OCI-LY1 (cell line): ENCODE results near the gene CA9.

Source experiments
- EZH2 ChIP-seq: fragments of 200-600 bp; sonication (generic), shearing (Covaris generic); IDR thresholded peaks from 2 replicates; pipeline ENCODE4 v1.8.0; 2017; ENCODE audit warnings: borderline replicate concordance, mixed run types, mild to moderate bottlenecking, antibody characterized with exemption, low read length, moderate library complexity, mixed read lengths
- TF ChIP-seq, protein P1 (sequence below): fragments of 200-600 bp; sonication (generic), shearing (Covaris generic); IDR thresholded peaks from 2 replicates; pipeline ENCODE4 v1.5.1; 2017; ENCODE audit warnings: mild to moderate bottlenecking, antibody characterized with exemption, low read length, moderate library complexity, mixed read lengths

DNA sequence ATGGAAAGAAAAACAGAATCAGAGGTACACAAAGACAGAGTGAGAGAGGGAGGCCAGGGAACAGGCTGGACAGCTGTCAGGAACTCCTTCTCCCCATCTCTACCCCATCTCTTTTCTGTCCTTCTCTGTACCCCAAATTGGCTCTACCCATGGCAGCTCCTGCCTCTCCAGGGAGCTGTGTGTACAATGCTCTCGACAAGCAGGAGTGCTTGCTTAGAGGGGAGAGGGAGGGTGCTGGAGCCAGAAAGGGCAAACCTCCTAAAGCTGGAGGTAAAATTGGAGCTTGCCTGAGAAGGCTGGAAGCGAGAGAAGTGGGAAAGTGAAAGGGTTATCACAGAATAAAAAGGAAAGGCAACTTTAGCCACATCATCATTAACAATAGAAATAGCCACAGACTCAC lies 9.6 kb downstream of the CA9 start:
- TF ChIP-seq EZH2 = no peak
- TF ChIP-seq, protein P1, sequence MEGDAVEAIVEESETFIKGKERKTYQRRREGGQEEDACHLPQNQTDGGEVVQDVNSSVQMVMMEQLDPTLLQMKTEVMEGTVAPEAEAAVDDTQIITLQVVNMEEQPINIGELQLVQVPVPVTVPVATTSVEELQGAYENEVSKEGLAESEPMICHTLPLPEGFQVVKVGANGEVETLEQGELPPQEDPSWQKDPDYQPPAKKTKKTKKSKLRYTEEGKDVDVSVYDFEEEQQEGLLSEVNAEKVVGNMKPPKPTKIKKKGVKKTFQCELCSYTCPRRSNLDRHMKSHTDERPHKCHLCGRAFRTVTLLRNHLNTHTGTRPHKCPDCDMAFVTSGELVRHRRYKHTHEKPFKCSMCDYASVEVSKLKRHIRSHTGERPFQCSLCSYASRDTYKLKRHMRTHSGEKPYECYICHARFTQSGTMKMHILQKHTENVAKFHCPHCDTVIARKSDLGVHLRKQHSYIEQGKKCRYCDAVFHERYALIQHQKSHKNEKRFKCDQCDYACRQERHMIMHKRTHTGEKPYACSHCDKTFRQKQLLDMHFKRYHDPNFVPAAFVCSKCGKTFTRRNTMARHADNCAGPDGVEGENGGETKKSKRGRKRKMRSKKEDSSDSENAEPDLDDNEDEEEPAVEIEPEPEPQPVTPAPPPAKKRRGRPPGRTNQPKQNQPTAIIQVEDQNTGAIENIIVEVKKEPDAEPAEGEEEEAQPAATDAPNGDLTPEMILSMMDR = no peak
